Fibroblast of pulmonary artery (primary cell): Measurements from ENCODE around the gene PCDHB14.
"Not testable (repeated sequence)": the region's sequence is repeated elsewhere in the genome, so short reads cannot be mapped to it uniquely, and the experiment has no call there.

Source experiments
- DNase-seq: peaks from one replicate; pipeline ENCODE4 v3.0.0-alpha.2; 2010; ENCODE audit warnings: low read depth
- H3K4me3 ChIP-seq: replicated peaks from 2 replicates; pipeline ENCODE4 v1.5.1; 2011; ENCODE audit warnings: low read depth, mild to moderate bottlenecking, control low read depth, low read length, moderate library complexity
- CTCF ChIP-seq: IDR thresholded peaks from 2 replicates; pipeline ENCODE4 v1.5.1; 2011; ENCODE audit warnings: mild to moderate bottlenecking, control low read depth, low read length, inconsistent platforms; ENCODE audit errors: missing control alignments

The PCDHB14 gene

GRCh38 chr5:141236516-141237313, 13.6 kb downstream of the PCDHB14 start:
- no peak for DNase-seq
- no peak overlapping the region for H3K4me3 ChIP-seq
- TF ChIP-seq CTCF: no peak

GRCh38 chr5:141241496-141241895, 18.4 kb downstream of the PCDHB14 start:
- no peak overlapping the region for H3K4me3 ChIP-seq
- DNase-seq: no peak
- no peak for TF ChIP-seq CTCF

GRCh38 chr5:141245250-141245717, 22.1 kb downstream of the PCDHB14 start, which contains the start of gene PCDHB15:
Gene PCDHB15 (plus strand): TSS chr5:141245395. CDS start chr5:141245579, 184 bp downstream.
- peak; percentile 7 for DNase-seq
- TF ChIP-seq CTCF: no peak
- H3K4me3 ChIP-seq: peak within 1 kb of the TSS; percentile 25

- DNase-seq, H3K4me3 ChIP-seq: not testable (repeated sequence)
These were observed 23.8 kb downstream of the PCDHB14 start for GRCh38 chr5:141246971-141247370.

GRCh38 chr5:141247434-141247833, 24.3 kb downstream of the PCDHB14 start:
- not testable (repeated sequence) for DNase-seq, H3K4me3 ChIP-seq

- H3K4me3 ChIP-seq: no peak overlapping the region
- no peak for DNase-seq
- no peak for TF ChIP-seq CTCF
These were observed 27.4 kb downstream of the PCDHB14 start for GRCh38 chr5:141250576-141250975.

- no peak for TF ChIP-seq CTCF
- H3K4me3 ChIP-seq: no peak overlapping the region
- no peak for DNase-seq
These were observed 35.3 kb downstream of the PCDHB14 start for GRCh38 chr5:141258464-141258863.

- no peak for TF ChIP-seq CTCF
- DNase-seq: no peak
- no peak overlapping the region for H3K4me3 ChIP-seq
These were observed 35.8 kb downstream of the PCDHB14 start for GRCh38 chr5:141258948-141259347.
